H9 (cell line): Measurements from ENCODE around the gene GRIFIN. TPM values are rescaled to one million over a fixed set of nuclear protein-coding genes. Genes with fewer than 3 reads are reported as not detected.

Experiments
- DNase-seq: peaks from one replicate; pipeline ENCODE4 v3.0.0-alpha.2; 2017
- H2AFZ ChIP-seq: one replicate; pipeline ENCODE4 v1.6.1; 2013; ENCODE audit warnings: mild to moderate bottlenecking, low read length, control low read depth, moderate library complexity
- H2AK5ac ChIP-seq: 2 replicates; pipeline ENCODE4 v1.6.1; 2013; ENCODE audit warnings: low read length, control low read depth, mixed read lengths; ENCODE audit not compliant: insufficient read length
- H2BK120ac ChIP-seq: one replicate; pipeline ENCODE4 v1.6.1; 2013; ENCODE audit warnings: low read depth, mild to moderate bottlenecking, low read length, control low read depth, inconsistent platforms; ENCODE audit not compliant: poor library complexity, severe bottlenecking
- H2BK12ac ChIP-seq: 2 replicates; pipeline ENCODE4 v1.6.1; 2013; ENCODE audit warnings: low read length, control low read depth, mixed read lengths, low read depth; ENCODE audit not compliant: insufficient read length
- H2BK15ac ChIP-seq: 2 replicates; pipeline ENCODE4 v1.6.1; 2013; ENCODE audit warnings: low read depth, low read length, control low read depth
- H2BK20ac ChIP-seq: one replicate; pipeline ENCODE4 v1.6.1; 2013; ENCODE audit warnings: low read depth, mild to moderate bottlenecking, low read length, control low read depth, inconsistent platforms; ENCODE audit not compliant: poor library complexity, severe bottlenecking
- H2BK5ac ChIP-seq: 2 replicates; pipeline ENCODE4 v1.6.1; 2013; ENCODE audit warnings: low read length, control low read depth, mixed read lengths; ENCODE audit not compliant: insufficient read length
- H3K14ac ChIP-seq: 2 replicates; pipeline ENCODE4 v1.6.1; 2013; ENCODE audit warnings: low read length, control low read depth; ENCODE audit not compliant: insufficient read depth
- H3K18ac ChIP-seq: 2 replicates; pipeline ENCODE4 v1.6.1; 2013; ENCODE audit warnings: low read depth, mild to moderate bottlenecking, mixed read lengths, low read length, control low read depth; ENCODE audit not compliant: insufficient read length
- H3K23ac ChIP-seq: 2 replicates; pipeline ENCODE4 v1.6.1; 2013; ENCODE audit warnings: low read length, control low read depth, mixed read lengths, low read depth; ENCODE audit not compliant: insufficient read length
- H3K23me2 ChIP-seq: 2 replicates; pipeline ENCODE4 v1.6.1; 2013; ENCODE audit warnings: low read depth, mild to moderate bottlenecking, mixed read lengths, low read length, control low read depth; ENCODE audit not compliant: insufficient read length, poor library complexity, severe bottlenecking
- H3K27ac ChIP-seq: 2 replicates; pipeline ENCODE4 v1.5.1; 2013; ENCODE audit warnings: low read length, control low read depth, mixed read lengths, low read depth; ENCODE audit not compliant: insufficient read length
- H3K27me3 ChIP-seq: 2 replicates; pipeline ENCODE4 v1.6.1; 2013; ENCODE audit warnings: low read length, control low read depth, inconsistent platforms; ENCODE audit not compliant: insufficient read depth
- H3K4ac ChIP-seq: 2 replicates; pipeline ENCODE4 v1.6.1; 2013; ENCODE audit warnings: low read depth, mild to moderate bottlenecking, control low read depth, inconsistent platforms, low read length, moderate library complexity
- H3K4me1 ChIP-seq: 2 replicates; pipeline ENCODE4 v1.6.1; 2013; ENCODE audit warnings: low read length, control low read depth, inconsistent platforms; ENCODE audit not compliant: insufficient read depth
- H3K4me2 ChIP-seq: 2 replicates; pipeline ENCODE4 v1.6.1; 2013; ENCODE audit warnings: low read length, control low read depth, mixed read lengths; ENCODE audit not compliant: insufficient read length, insufficient read depth
- H3K56ac ChIP-seq: 2 replicates; pipeline ENCODE4 v1.6.1; 2013; ENCODE audit warnings: low read depth, mild to moderate bottlenecking, mixed read lengths, low read length, control low read depth; ENCODE audit not compliant: insufficient read length
- H3K79me1 ChIP-seq: 2 replicates; pipeline ENCODE4 v1.6.1; 2013; ENCODE audit warnings: low read depth, mild to moderate bottlenecking, moderate library complexity, low read length, control low read depth, inconsistent platforms; ENCODE audit not compliant: insufficient read depth, poor library complexity, severe bottlenecking
- H3K79me2 ChIP-seq: 2 replicates; pipeline ENCODE4 v1.6.1; 2013; ENCODE audit warnings: low read length, control low read depth, inconsistent platforms; ENCODE audit not compliant: insufficient read depth
- H3K9ac ChIP-seq: 2 replicates; pipeline ENCODE4 v1.6.1; 2013; ENCODE audit warnings: low read length, control low read depth, mixed read lengths; ENCODE audit not compliant: insufficient read length; ENCODE audit errors: extremely low read depth
- H3K9me3 ChIP-seq: one replicate; pipeline ENCODE4 v1.6.1; 2013; ENCODE audit warnings: low read depth, low read length, inconsistent platforms; ENCODE audit not compliant: control insufficient read depth
- H3T11ph ChIP-seq: one replicate; pipeline ENCODE4 v1.6.1; 2013; ENCODE audit warnings: mild to moderate bottlenecking, low read length, control low read depth, inconsistent platforms
- H4K20me1 ChIP-seq: one replicate; pipeline ENCODE4 v1.6.1; 2013; ENCODE audit not compliant: control insufficient read depth, insufficient read length, insufficient read depth
- H4K5ac ChIP-seq: 2 replicates; pipeline ENCODE4 v1.6.1; 2013; ENCODE audit warnings: low read depth, mild to moderate bottlenecking, mixed read lengths, low read length, control low read depth; ENCODE audit not compliant: insufficient read length
- H4K8ac ChIP-seq: replicated peaks from 2 replicates; pipeline ENCODE4 v1.6.1; 2013; ENCODE audit warnings: low read length, control low read depth, mixed read lengths, low read depth; ENCODE audit not compliant: insufficient read length
- H4K91ac ChIP-seq: 2 replicates; pipeline ENCODE4 v1.6.1; 2013; ENCODE audit warnings: low read depth, mild to moderate bottlenecking, moderate library complexity, mixed read lengths, low read length, control low read depth; ENCODE audit not compliant: insufficient read length
- H3K27ac Mint-ChIP-seq, 3 experiments: 2 replicates in 2 of 3; 3 replicates in 1 of 3; pipeline ENCODE4 v1.8.0; 2020 to 2021; ENCODE audit warnings: mixed read lengths in 3 of 3, mild to moderate bottlenecking in 1 of 3, moderate library complexity in 1 of 3
- H3K27me3 Mint-ChIP-seq: 2 replicates; pipeline ENCODE4 v1.8.0; 2021; ENCODE audit warnings: low read depth, mild to moderate bottlenecking, moderate library complexity, mixed read lengths
- H3K36me3 Mint-ChIP-seq, 3 experiments: 2 replicates in 2 of 3; 3 replicates in 1 of 3; pipeline ENCODE4 v1.8.0; 2020 to 2021; ENCODE audit warnings: low read depth in 3 of 3, mixed read lengths in 3 of 3; ENCODE audit not compliant: insufficient read depth in 1 of 3
- H3K4me1 Mint-ChIP-seq, 2 experiments: 2 replicates each; pipeline ENCODE4 v1.8.0; 2020; ENCODE audit warnings: mixed read lengths in 2 of 2
- H3K4me3 Mint-ChIP-seq, 2 experiments: 2 replicates in 1 of 2; 3 replicates in 1 of 2; pipeline ENCODE4 v1.8.0; 2020 to 2021; ENCODE audit warnings: mild to moderate bottlenecking in 2 of 2, mixed read lengths in 2 of 2, moderate library complexity in 1 of 2
- H3K9me3 Mint-ChIP-seq, 2 experiments: 2 replicates in 1 of 2; 3 replicates in 1 of 2; pipeline ENCODE4 v1.8.0; 2020; ENCODE audit warnings: mild to moderate bottlenecking in 2 of 2, mixed read lengths in 2 of 2, moderate library complexity in 1 of 2
- WGBS: extraction: QIAGEN DNeasy Blood & Tissue Kit; methylation state at CpG from one replicate; pipeline ENCODE4 v1.1.7; 2013; ENCODE audit warnings: missing lambda C conversion rate, low lambda C conversion rate, mixed read lengths; ENCODE audit not compliant: insufficient read length; ENCODE audit errors: extremely low coverage; 5-methylcytosine and 5-hydroxymethylcytosine counted together
- total RNA-seq: library from RNA; stranded (reverse); gene quantifications from 2 replicates; pipeline ENCODE4 v1.2.1, GENCODE V29; 2021
- TF ChIP-seq, protein P1 (sequence below): fragments of 200-600 bp; sonication (generic); conservative IDR thresholded peaks from 3 replicates; pipeline ENCODE4 v1.8.0; 2021; ENCODE audit warnings: antibody characterized with exemption, mild to moderate bottlenecking

The GRIFIN gene
- total RNA-seq, 1 experiment from 2014 or later, result not detected

DNA sequence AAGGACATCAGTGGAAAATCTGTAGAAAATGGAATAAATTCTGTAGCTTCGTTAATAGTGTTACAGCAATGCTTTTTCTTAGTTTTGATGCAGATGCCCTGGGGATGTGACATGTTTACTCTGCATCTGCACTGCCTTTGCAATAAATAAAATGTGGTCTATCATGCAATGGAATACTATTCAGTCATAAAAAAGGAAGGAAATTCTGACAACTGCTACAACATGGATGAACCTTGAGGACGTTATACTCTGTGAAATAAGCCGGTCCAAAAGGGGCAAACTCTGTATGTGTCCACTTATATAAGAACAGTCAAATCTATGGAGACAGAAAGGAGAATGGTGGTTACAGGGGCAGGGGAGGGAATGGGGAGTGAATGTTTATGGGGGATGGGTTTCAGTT, 13.5 kb downstream of the GRIFIN start:
- H3K4me1 Mint-ChIP-seq, result peaks cover 11 to 14% of the 10 kb centered on the region in 2 experiments
- no peak overlapping the region for H3K27ac Mint-ChIP-seq
- Histone ChIP-seq H2BK5ac (no peak overlapping the region), H3K27me3 (no peaks in the 10 kb centered on the region), H4K91ac (no peak overlapping the region), H4K20me1 (no peaks in the 10 kb centered on the region), H2BK120ac (no peak overlapping the region), H2AFZ (no peak overlapping the region), H3K27ac (no peak overlapping the region), H3K4ac (no peak overlapping the region), H3K18ac (no peak overlapping the region), H2BK12ac (no peak overlapping the region), H3K9ac (no peak overlapping the region), H2BK20ac (no peak overlapping the region), H4K5ac (no peak overlapping the region), H3K23ac (no peak overlapping the region), H3K4me2 (no peak overlapping the region), H3K4me1 (peaks cover 5% of the 10 kb centered on the region), H2BK15ac (no peak overlapping the region), H3K79me2 (no peaks in the 10 kb centered on the region), H4K8ac (no peak overlapping the region), H3K56ac (no peak overlapping the region), H3K23me2 (no peaks in the 10 kb centered on the region), H3K14ac (no peak overlapping the region), H3K9me3 (no peaks in the 10 kb centered on the region), H2AK5ac (no peak overlapping the region), H3K79me1 (no peaks in the 10 kb centered on the region), H3T11ph (no peak overlapping the region)
- H3K36me3 Mint-ChIP-seq, result peaks cover 0 to 7% (median 0%) of the 10 kb centered on the region in 3 experiments; a peak in 2 of 7 replicates
- no CpG with 5 or more reads among the region's 3 CpGs for WGBS
- TF ChIP-seq, protein P1, sequence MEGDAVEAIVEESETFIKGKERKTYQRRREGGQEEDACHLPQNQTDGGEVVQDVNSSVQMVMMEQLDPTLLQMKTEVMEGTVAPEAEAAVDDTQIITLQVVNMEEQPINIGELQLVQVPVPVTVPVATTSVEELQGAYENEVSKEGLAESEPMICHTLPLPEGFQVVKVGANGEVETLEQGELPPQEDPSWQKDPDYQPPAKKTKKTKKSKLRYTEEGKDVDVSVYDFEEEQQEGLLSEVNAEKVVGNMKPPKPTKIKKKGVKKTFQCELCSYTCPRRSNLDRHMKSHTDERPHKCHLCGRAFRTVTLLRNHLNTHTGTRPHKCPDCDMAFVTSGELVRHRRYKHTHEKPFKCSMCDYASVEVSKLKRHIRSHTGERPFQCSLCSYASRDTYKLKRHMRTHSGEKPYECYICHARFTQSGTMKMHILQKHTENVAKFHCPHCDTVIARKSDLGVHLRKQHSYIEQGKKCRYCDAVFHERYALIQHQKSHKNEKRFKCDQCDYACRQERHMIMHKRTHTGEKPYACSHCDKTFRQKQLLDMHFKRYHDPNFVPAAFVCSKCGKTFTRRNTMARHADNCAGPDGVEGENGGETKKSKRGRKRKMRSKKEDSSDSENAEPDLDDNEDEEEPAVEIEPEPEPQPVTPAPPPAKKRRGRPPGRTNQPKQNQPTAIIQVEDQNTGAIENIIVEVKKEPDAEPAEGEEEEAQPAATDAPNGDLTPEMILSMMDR, result no peak
- no peak overlapping the region for H3K4me3 Mint-ChIP-seq
- no peak for DNase-seq
- H3K27me3 Mint-ChIP-seq, result no peaks in the 10 kb centered on the region; the same call in 1 of the 2 replicates
- H3K9me3 Mint-ChIP-seq, result peaks cover 8 to 9% of the 10 kb centered on the region in 2 experiments; a peak in 4 of 5 replicates
